Activated CD4-positive, alpha-beta T cell treated with anti-CD3 and anti-CD28 coated beads for 24 hours (primary cell): Measurements from ENCODE around the gene TFAP2C.
"Not testable (repeated sequence)": the region's sequence is repeated elsewhere in the genome, so short reads cannot be mapped to it uniquely, and the experiment has no call there.

Source experiments
- DNase-seq, 2 donors: peaks; one replicate each; pipeline ENCODE4 v3.0.0-alpha.2; 2020; ENCODE audit warnings: low read depth in 2 of 2

TFAP2C gene

DNA sequence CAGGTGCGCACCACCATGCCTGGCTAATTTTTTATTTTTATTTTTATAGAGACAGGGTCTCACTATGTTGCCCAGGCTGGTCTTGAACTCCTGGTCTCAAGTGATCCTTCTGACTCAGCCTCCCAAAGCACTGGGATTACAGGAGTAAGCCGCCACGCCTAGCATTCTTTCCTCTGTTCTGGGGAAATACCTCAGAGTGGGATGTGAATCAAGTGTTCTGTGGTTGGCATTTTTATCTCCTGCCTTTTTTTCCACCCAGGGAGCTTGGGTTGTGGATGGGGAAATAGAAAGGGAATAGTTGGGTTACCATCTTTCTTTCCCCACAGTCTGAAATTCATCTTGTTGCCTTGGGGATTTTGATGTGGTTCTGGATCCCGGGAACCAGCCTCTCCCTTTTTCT, 24.1 kb downstream of the TFAP2C start:
- DNase-seq = no peak

DNA sequence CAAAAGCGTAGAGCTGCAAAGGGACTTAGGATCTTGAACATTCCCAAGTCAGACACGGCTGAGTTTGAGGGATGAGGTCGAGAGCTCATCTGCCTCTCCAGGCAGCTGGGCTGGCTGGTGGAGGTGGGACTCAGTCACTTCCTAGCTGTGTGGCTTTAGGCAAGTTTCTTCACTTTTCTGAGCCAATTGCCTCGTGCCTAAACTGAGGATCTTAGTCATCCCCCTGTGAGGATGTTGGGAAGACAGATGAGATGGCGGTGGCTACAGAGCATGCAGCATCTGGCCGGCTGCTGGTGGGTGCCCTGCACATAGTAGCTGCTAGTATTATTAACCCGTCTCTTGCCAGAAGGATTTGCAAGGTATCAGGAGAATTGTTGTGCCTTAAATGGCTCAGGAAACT, 27.5 kb downstream of the TFAP2C start:
- no peak for DNase-seq

DNA sequence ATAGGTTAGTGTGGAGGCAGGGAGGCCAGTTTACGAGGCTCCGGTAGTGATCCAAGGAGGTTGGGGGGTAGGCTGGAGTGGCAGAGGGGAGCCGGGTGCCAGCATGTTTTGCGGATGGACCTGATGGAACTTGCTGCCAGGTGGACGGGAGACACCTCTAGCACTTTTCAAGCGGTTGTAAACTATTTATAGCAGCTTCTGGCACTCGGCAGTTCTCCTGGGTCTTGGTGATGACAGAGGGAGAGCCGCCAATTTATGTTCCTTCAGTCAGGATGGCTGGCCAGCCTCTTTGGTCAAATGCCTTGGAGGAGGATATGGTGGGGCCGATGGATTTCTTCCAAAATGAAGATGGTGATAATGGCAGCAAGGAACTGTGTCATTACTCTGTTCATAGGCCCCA, 28.8 kb downstream of the TFAP2C start:
- no peak for DNase-seq

DNA sequence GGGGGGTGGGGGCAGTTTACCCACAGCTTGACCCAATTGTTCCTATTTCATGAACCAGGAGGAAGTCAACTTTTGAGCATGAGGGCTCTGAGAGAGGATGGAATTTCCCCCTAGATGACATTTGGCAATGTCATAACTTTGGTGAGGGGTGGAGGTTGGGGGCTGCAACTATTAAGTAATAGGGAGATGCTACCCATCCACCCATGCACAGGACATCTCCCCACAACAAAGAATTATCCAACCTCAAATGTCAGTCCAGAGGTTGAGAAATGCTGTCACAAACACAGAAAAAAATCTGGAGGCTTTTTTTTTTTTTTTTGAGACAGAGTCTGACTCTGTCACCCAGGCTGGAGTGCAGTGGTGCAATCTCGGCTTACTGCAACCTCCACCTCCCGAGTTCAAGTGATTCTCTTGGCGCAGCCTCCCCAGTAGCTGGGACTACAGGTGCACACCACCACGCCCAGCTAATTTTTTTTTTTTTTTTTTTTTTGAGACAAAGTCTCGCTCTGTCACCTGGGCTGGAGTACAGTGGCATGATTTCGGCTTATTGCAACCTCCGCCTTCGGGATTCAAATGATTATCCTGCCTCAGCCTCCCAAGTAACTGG, 29.3 kb downstream of the TFAP2C start:
- DNase-seq = not testable (repeated sequence)

DNA sequence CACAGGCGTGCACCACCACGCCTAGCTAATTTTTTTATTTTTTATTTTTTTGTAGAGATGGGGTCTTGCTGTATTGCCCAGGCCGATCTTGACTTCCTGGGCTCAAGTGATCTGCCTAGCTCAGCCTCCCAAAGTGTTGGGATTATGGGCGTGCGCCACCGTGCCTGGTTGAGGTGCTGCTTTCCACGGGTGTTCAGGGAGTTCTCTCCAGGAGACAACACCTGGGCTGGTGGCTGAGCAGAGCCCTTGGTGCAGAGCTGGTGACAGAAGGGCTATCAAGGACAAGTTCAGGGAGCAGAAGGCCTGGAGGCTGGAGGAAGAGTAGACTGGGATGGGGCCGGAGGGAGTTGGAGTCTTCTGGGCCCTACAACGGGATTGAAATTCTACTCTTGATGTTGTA, 34.6 kb downstream of the TFAP2C start:
- DNase-seq = no peak

DNA sequence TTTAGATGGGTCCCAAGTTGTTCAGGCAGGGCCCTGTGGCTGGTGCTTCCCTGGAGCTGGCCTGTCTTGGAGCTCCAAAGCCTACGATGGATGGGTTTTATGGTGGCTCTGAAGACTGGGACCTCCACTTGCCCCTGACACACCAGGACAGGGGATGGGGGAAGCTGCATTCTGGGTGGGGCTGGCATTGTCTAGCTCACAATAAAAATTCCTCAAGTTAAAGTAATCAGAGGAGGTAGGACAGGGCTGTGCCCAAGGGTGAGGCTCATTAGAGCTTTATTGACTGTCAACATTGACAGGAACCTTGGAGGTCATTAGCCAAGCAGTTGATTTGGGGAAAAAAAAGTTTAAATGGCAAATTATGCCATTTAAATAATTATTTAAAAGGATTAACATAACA, 35.7 kb downstream of the TFAP2C start:
- DNase-seq = no peak

DNA sequence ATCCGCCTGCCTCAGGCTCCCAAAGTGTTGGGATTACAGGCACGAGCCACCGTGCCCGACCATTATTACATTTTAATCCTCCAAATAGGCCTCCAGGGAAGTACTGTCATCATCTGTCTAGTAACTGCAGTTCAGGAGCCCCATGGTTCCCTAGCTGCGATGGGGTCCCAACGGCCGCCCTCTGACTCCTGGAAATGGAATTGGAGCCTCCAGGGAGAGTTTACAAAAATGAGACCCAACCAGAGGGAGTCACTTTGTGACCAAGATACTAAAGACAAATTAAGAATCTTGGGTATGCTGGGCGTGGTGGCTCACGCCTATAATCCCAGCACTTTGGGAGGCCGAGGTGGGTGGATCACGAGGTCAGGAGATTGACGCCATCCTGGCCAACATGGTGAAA, 36.7 kb downstream of the TFAP2C start:
- DNase-seq = no peak

DNA sequence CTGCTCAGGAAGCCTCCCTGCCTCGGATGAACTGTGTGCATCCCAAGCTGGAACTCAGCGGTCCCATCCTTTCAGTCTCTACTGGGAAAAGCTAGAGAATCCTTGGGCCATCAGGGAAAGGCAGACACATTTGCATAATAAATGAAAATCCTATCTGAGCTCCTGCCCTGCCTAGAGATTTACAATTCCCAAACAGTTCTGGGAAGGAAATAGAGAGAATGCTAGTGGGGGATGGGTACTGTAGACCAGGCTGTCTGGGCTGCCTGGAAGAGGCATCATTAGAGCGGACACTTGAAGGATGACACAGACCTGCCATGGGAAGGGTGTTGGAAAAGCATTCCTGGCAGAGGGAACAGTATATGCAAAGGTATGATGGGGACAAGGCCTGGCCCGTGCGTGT, 44.3 kb downstream of the TFAP2C start:
- DNase-seq = no peak

DNA sequence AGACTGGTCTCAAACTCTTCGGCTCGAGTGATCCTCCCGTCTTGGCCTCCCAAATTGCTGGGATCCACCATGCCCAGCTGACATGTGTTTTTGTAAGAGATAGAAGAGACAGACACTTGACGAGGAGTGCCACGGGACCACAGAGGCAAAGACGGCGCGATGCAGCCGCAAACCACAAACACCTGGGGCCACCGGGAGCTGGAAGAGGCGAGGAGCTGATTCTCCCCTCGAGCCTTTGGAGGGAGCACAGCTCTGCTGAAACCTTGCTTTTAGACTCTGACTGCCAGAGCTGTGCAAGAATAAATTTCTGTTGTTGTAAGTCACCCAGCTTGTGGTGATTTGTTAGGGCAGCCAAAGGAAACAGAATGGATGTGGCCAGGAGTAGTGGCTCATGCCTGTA, 46.9 kb downstream of the TFAP2C start:
- DNase-seq = no peak

DNA sequence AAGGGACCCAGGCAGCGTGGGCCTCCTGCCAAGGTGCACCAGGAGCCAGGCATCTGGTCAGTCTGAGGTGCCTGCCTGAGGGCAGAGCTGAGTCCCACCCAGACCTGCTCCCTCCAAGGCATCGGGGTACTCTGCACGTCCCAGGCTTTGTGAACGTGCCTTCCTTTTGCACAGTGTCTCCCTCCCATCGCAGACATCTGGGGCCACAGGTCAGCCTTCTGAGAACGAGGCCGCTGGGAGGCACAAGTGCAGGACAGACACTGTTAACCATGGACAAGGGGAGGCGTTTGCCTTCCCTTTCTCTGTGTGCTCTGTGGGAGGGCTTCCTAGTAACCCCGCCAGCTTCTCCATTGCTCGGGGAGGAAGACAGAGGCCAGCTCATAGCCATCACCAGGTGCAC, 47.6 kb downstream of the TFAP2C start:
- DNase-seq = no peak

DNA sequence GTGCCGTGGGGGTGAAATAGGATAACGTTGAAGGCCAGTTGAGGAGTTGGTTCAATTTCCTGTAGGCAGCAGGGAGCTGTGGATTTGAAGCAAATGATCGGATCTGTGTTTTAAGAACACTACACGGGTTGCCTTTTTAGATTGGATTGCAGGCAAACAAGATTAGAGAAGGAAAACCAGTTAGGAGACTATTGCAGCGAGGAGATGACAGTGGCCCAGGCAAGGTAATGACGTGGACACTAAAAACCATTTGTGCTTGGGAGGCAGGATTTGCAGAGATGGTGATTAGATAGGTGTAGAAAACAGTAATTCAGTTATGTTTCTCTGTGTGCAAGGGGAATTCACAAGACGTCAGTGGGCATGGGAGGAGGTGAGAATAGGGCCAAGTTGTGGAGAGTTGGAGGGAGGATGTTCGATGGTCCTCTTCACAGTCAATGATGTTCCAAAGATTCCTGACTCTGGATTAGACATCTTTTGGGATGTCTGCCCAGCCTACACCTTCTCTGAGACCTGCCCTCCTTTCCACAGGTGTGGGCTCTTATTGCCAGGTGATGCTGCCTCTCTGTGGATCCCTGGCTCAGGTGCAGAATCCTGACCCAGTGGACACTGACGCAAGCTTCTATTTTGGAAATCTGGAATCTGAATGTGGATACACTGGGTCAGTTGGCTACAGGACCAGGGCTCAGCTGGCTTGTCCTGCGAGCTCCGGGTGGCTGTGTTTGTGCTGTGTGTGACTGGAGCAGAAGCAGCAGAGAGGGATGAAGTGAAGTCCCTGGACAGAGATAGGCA, 54.2 kb downstream of the TFAP2C start:
- no peak for DNase-seq

DNA sequence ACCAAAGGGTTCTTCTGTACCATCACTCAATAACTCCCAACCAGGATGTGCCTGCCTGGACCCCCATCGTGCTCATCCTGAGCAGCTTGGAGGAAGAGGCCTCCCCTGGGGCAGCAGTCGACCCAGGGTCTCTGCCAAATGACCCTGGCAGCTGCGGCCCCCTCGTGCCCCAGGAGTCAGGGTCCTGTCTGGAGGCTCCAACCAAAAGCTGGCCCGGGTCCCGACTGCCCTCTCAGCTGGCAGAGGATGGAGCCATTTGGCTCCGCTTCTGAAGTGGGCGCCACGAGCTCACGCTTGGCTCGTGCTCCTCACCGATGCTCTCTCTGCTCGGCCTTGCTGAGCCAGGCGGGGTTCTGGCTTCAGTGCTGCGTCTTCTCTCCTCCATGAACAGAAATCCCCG, 56.8 kb downstream of the TFAP2C start:
- no peak for DNase-seq

DNA sequence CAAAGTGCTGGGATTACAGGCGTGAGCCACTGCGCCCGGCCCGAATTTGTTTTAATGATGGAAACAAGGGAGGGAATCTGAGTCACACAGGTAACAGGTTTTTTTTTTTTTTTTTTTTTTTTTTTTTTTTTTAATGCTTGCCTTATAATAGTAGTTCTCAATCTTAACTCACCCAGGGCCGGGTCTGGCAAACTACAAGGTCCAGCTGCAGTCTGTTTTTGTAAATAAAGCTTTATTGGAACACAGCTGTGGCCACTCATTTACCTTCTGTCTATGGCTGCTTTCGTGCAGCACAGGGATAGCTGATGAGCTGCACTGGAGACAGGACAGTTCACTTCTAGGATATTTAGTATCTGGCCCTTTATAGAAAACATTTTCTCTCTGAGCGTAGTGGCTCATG, 58.0 kb downstream of the TFAP2C start:
- no peak for DNase-seq

DNA sequence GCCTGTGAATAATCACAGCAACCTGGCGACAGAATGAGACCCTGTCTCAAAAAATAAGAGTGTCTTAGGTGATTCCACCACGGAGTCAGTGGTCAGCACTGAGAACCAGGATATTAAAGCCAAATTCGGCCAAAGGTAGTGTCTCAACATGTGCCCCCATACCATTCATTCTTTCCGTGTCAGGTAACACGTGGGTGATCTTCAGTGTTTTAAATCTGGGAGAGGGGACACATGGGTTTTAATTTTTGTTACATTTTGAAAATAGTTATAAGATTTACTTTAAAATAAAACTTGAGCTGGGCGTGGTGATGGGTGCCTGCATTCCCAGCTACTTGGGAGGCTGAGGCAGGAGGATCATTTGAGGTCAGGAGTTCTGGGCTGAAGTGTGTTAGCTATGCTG, 59.0 kb downstream of the TFAP2C start:
- DNase-seq = no peak
